GM21423 (cell line): ENCODE measurements around the gene REXO1.

Experiments used
- ATAC-seq: cut with Tn5 transposase; IDR thresholded peaks from one replicate; pipeline ENCODE4 v1.9.1; 2021; ENCODE audit warnings: mild to moderate bottlenecking, moderate library complexity; ENCODE audit not compliant: unreplicated experiment

REXO1 gene

GRCh38 chr19:1851654-1852580, 3.6 kb upstream of the REXO1 start:
- no peak for ATAC-seq

GRCh38 chr19:1850809-1851653, 2.7 kb upstream of the REXO1 start:
- no peak for ATAC-seq

- ATAC-seq: no peak
Measured at GRCh38 chr19:1849886-1850398, 1.7 kb upstream of the REXO1 start.

- ATAC-seq: no peak
Measured at GRCh38 chr19:1849132-1849474, 820 bp upstream of the REXO1 start.

GRCh38 chr19:1847684-1848398, 442 bp downstream of the REXO1 start:
- ATAC-seq: peak; percentile 17

- ATAC-seq: no peak
Measured at GRCh38 chr19:1847348-1847683, 967 bp downstream of the REXO1 start.

- no peak for ATAC-seq
Measured at GRCh38 chr19:1846517-1847204, 1.6 kb downstream of the REXO1 start.

- no peak for ATAC-seq
Measured at GRCh38 chr19:1845642-1846041, 2.6 kb downstream of the REXO1 start.

GRCh38 chr19:1845125-1845515, 3.2 kb downstream of the REXO1 start:
- no peak for ATAC-seq

GRCh38 chr19:1844513-1845124, 3.7 kb downstream of the REXO1 start:
- ATAC-seq: no peak

- ATAC-seq: no peak
Measured at GRCh38 chr19:1843646-1844394, 4.5 kb downstream of the REXO1 start.

- ATAC-seq: no peak
Measured at GRCh38 chr19:1843116-1843515, 5.2 kb downstream of the REXO1 start.

GRCh38 chr19:1841209-1841924, 6.9 kb downstream of the REXO1 start:
- no peak for ATAC-seq

- ATAC-seq: no peak
Measured at GRCh38 chr19:1840541-1841115, 7.7 kb downstream of the REXO1 start.

- ATAC-seq: no peak
Measured at GRCh38 chr19:1839658-1840540, 8.4 kb downstream of the REXO1 start.

- ATAC-seq: no peak
Measured at GRCh38 chr19:1837625-1838105, 10.6 kb downstream of the REXO1 start.

GRCh38 chr19:1837222-1837565, 11.1 kb downstream of the REXO1 start:
- ATAC-seq: no peak
